GM19455 (cell line): ENCODE measurements around the gene ADGRB3.

ENCODE experiments used
- ATAC-seq: cut with Tn5 transposase; IDR thresholded peaks from one replicate; pipeline ENCODE4 v1.9.1; 2021; ENCODE audit not compliant: unreplicated experiment

ADGRB3 gene

DNA sequence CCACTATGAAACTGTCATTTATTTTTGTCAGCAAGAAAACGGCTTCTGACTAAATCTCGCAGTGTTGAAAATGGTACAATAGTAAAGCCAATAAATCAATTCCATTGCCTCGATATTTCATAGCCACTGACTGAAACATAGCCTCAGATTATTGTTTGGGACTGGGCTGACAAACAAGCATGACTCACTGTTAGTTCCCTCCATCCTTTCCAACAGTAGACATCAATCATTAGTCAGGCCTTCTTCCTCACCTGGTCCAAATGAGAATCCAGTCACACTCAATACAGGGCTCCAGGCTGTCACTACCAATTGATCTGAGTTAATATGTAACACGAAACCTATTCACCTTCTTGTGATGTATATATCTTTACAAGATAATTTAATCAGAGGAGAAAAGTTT is 66.1 kb downstream of the ADGRB3 start:
- no peak for ATAC-seq

DNA sequence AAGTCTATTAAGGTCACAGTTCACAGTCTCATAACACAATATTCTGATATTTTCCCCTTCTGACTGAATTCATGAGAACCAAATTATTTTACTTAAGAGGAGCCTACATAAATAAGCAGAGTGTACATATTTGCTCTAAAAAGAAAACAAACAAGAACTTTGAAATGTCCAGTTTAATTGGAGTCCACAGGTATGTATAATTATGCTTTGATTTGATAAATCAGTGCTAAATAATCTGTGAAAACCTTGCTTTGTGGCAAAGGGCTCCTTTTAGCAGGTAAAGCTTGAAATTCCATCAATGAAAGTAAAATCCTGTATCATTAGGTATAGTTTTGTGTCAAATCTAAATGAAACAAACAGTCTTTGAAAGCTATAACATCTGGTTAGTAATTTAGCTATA is 69.4 kb downstream of the ADGRB3 start:
- ATAC-seq, result no peak

GRCh38 chr6:68709091-68709490 is 74.0 kb downstream of the ADGRB3 start:
- ATAC-seq, result no peak

DNA sequence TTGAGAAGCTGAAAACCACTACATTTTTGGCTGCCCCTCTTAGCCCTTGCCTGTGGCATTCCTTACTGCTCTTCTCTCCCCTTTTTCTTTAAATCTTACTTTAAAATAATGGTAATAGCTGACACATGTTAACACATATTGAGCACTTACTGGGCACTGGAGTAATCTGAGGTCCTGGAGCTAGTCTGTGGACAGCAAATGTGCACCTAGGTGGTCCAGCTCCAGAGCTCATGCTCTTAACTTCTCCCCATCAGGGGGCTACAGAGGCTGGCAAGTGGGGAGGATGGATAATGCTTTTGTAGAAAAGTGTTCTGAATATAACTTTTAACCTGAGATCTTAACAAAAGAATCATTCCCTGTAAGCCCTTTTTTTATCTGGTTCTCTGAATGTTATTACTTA is 74.8 kb downstream of the ADGRB3 start:
- ATAC-seq, result no peak

DNA sequence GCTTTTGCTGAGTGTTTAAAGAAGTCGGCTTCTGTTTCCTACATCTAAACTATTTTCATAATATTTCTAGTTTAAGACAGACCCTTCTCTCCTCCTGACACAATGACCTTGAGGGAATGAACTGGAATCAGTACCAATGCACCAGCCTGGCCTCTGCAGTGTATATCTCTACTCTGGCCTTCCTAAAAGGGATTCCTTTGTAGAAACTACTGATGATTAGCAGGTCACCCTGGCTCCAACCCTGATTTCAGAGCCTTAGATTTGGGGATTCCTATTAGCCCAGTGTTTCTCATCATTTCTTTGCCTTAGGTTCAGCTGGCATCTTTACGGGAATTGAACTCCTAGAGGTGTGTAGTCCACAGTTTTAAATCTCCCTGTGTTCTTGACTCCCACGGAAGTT is 75.4 kb downstream of the ADGRB3 start:
- ATAC-seq, result no peak

- ATAC-seq, result no peak
Observed at GRCh38 chr6:68710916-68711315, 75.8 kb downstream of the ADGRB3 start.

GRCh38 chr6:68711386-68712000 is 76.4 kb downstream of the ADGRB3 start:
- no peak for ATAC-seq

- ATAC-seq, result no peak
Observed at GRCh38 chr6:68716620-68717019, 81.5 kb downstream of the ADGRB3 start.

DNA sequence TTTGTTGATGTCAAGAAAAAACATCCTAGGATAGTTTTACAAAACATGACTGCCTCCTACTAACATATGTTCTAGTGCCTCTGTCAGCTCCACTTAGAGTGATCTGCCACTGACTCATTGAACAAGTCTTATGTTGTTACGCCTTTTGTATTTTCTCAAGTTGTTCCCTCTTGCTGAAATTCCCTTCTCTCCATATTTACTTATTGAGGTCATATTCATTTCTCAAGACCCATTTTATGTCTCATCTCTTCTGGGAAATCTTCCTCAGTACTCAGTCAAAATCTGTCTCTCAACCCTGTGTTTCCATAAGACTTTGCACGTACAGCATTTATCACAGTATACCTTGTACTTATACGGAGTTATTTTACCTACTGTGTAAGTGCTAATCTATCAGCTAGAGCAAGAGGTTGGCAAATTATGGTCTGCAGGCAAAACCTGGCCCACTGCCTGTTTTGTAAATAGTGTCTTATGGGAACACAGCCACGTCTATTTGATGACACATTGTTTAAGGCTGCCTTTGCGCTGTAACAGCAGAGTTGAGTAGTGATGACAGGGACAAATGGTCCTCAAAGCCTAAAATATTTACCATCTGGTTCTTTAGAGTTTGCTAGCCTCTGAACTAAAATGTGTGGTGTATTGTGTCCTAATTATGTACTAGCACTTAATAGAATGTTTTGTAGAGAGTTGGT is 83.4 kb downstream of the ADGRB3 start:
- ATAC-seq, result no peak

DNA sequence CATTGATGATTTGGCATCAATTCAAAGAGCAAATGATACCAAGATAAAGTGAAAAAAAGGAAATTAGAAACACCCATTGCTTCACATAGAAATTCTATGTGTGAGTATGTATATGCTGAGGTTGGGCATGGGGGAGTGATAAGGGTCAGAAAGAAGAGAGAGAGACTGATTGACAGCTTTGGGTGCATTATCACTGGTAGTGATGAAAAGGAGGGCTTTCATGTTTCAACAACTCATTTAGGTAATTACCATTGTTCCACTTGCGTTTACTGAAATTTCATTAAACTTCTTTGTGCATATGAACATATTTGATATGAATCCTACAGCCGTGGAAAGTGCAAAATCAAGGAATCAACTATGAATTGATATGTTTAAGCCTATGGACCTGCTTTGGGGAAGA is 84.7 kb downstream of the ADGRB3 start:
- no peak for ATAC-seq

DNA sequence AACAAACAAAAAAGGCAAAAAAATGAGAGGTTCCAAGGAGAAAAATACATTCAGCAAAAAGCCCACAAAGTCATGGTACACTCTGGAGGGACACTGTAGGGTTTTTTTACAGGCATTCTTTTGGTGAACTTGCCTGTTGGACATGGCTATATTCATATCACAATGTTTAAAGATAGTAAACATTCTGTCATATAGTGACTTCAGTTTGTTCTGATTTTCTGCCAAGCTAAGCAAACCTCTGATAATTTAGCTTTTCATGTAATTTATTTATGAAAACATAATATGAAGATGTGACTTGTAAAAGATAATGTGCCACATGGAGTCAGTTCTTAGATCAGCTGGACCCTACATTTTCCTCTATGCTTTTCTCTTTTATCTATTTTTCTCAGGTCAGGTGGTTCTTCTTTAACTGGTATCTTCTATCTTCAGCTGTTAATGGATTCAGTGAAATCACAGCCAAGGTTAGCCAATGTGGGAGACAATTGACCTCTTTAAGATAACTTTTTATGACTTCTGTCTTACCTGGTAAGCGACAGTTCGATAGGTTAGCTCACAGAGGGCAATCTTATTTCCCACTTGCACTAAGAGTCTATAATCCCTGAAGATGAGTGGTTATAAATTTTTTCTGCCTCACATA is 87.9 kb downstream of the ADGRB3 start:
- no peak for ATAC-seq

DNA sequence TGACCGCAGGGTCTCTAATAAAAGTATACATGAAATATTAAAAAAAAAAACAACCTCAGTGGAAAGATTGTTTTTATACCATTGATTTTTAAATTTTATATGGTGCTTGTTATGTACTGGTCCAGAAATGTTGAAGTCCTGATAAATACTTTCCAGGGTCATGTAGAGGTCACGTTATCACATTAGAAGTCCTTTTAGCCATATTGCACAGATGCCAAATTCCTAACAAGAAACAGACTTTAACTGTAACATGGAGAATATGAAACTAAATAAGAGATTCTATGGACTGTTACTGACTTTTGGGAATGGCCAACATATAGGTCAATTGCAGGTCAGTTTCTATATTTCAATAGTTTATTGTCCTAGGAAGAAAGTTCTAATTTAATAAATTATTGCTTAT is 89.0 kb downstream of the ADGRB3 start:
- no peak for ATAC-seq

GRCh38 chr6:68726337-68726736 is 91.3 kb downstream of the ADGRB3 start:
- ATAC-seq, result no peak

- ATAC-seq, result no peak
Observed at GRCh38 chr6:68726992-68727391, 91.9 kb downstream of the ADGRB3 start.

- no peak for ATAC-seq
Observed at GRCh38 chr6:68727699-68728098, 92.6 kb downstream of the ADGRB3 start.

- no peak for ATAC-seq
Observed at GRCh38 chr6:68728159-68728979, 93.3 kb downstream of the ADGRB3 start.

GRCh38 chr6:68729377-68729903 is 94.4 kb downstream of the ADGRB3 start:
- ATAC-seq, result no peak

DNA sequence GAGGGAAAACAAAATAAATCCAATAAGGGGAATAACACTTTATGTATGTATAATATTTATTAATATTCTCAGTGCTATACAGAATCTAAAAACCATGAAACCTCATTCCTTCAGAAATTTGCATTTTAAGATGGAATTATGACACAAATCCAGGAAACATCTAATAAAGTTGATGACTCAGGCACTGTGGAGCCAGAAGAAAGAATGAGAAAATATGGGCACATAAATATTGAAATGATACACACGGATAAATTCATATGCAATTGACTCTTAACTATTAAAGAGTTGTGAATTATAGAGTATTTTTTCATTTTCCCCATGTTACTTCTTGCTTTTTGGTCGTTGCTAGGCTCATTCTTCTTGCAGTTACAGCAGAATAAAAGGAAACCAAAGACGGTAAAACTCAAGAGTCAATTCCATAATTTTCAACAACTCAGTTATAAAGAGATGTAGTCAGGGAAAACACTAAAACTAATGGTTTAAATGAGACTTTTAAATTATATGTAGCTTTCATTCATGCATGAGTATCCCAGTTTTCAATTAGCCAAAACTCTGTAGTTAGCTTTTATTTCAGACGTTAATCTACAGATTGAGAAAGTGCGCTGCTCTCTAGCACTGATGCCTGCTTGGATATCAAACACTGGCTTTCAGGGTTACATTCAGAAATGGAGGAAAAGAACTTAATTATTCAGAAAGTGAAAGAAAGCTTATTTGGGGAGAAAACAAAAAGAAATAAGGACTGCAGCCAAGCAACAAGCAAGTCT is 95.4 kb downstream of the ADGRB3 start:
- ATAC-seq, result no peak

DNA sequence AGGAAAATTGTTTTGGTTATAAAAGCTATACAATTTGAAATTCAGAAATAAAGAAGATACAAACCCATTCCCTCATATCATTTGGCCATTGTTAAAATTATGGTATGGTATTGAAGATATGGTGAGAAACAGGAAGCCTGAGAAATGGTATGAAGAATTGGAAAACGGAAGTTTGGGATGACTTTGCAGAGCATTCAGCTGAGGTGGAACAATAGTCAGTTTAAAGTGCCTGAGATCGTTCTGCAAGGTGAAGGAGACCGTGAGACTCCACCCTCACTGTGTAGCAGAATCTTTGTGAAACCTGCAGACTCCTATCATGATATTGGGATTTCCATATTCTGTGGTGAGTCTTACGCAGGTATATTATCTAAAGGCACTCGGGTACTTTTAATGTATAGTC is 97.3 kb downstream of the ADGRB3 start:
- ATAC-seq, result no peak

GRCh38 chr6:68735866-68736265 is 100.8 kb downstream of the ADGRB3 start:
- no peak for ATAC-seq

GRCh38 chr6:68737061-68737460 is 102.0 kb downstream of the ADGRB3 start:
- no peak for ATAC-seq
